IMR-90 (cell line): ENCODE results near the gene CHST5. TPM values are rescaled to one million over a fixed set of nuclear protein-coding genes. Genes with fewer than 3 reads are reported as not detected.

Experiments
- ATAC-seq: fragments of 200-7000 bp; cut with Tn5 transposase; 2 replicates; pipeline ENCODE4 v1.9.1; 2020; ENCODE audit warnings: low read depth, mild to moderate bottlenecking, moderate library complexity
- BruUV-seq: library from RNA; stranded (reverse); fragments of 400-500 nt; replicated peaks from 2 replicates; lab custom pipeline; 2021; lab: Mats Ljungman, UMichigan
- CTCF ChIA-PET: fragments of 300-600 bp; formaldehyde crosslinking; extraction: SDS; loops from one replicate; lab custom pipeline; 2021; ENCODE audit warnings: antibody characterized with exemption; lab: Yijun Ruan, JAX
- POLR2A ChIA-PET: fragments of 300-600 bp; sonication (Branson Sonifier 250); formaldehyde crosslinking; loops from one replicate; lab custom pipeline; 2022; ENCODE audit warnings: antibody characterized with exemption; ENCODE audit not compliant: unreplicated experiment; lab: Charles Lee
- DNase-seq: peaks from one replicate; pipeline ENCODE4 v3.0.0; 2013
- H2AFZ ChIP-seq: replicated peaks from 2 replicates; pipeline ENCODE3; 2013; ENCODE audit warnings: low read length, mild to moderate bottlenecking; ENCODE audit not compliant: poor library complexity
- H2AK5ac ChIP-seq: 2 replicates; pipeline ENCODE4 v1.6.1; 2013; ENCODE audit warnings: low read depth, low read length, inconsistent platforms
- H2AK9ac ChIP-seq: replicated peaks from 2 replicates; pipeline ENCODE3; 2013; ENCODE audit warnings: mild to moderate bottlenecking, low read depth, low read length, moderate library complexity; ENCODE audit not compliant: poor library complexity
- H2BK120ac ChIP-seq: 2 replicates; pipeline ENCODE4 v1.6.1; 2013; ENCODE audit warnings: low read depth, low read length, inconsistent platforms
- H2BK15ac ChIP-seq: 3 replicates; pipeline ENCODE4 v1.6.1; 2013; ENCODE audit warnings: low read depth, low read length, inconsistent platforms
- H2BK20ac ChIP-seq: 2 replicates; pipeline ENCODE4 v1.6.1; 2013; ENCODE audit warnings: low read depth, mild to moderate bottlenecking, inconsistent platforms, low read length, moderate library complexity
- H2BK5ac ChIP-seq: 2 replicates; pipeline ENCODE4 v1.6.1; 2013; ENCODE audit warnings: mild to moderate bottlenecking, low read depth, low read length, inconsistent platforms; ENCODE audit not compliant: poor library complexity, severe bottlenecking
- H3K14ac ChIP-seq: replicated peaks from 2 replicates; pipeline ENCODE4 v1.6.1; 2013; ENCODE audit warnings: low read depth, low read length, inconsistent platforms
- H3K18ac ChIP-seq: 2 replicates; pipeline ENCODE4 v1.6.1; 2013; ENCODE audit warnings: low read depth, low read length, control low read depth
- H3K23ac ChIP-seq: 2 replicates; pipeline ENCODE4 v1.6.1; 2013; ENCODE audit warnings: low read depth, low read length, inconsistent platforms
- H3K27ac ChIP-seq: 2 replicates; pipeline ENCODE4 v1.5.1; 2013; ENCODE audit warnings: mild to moderate bottlenecking, control low read depth, low read length; ENCODE audit not compliant: insufficient read depth
- H3K27me3 ChIP-seq: 2 replicates; pipeline ENCODE4 v1.6.1; 2013; ENCODE audit warnings: low read length; ENCODE audit not compliant: control insufficient read depth, insufficient read depth
- H3K36me3 ChIP-seq: 2 replicates; pipeline ENCODE4 v1.6.1; 2013; ENCODE audit warnings: low read length, mixed read lengths; ENCODE audit not compliant: control insufficient read depth, insufficient read depth
- H3K4ac ChIP-seq: 2 replicates; pipeline ENCODE4 v1.6.1; 2013; ENCODE audit warnings: low read depth, low read length, inconsistent platforms
- H3K4me1 ChIP-seq: 2 replicates; pipeline ENCODE4 v1.6.1; 2013; ENCODE audit warnings: low read length, mixed read lengths; ENCODE audit not compliant: control insufficient read depth, insufficient read depth
- H3K4me2 ChIP-seq: 2 replicates; pipeline ENCODE4 v1.6.1; 2013; ENCODE audit warnings: low read depth, mild to moderate bottlenecking, control low read depth, low read length, moderate library complexity
- H3K4me3 ChIP-seq: 2 replicates; pipeline ENCODE4 v1.5.1; 2013; ENCODE audit warnings: low read depth, mild to moderate bottlenecking, control low read depth, low read length, moderate library complexity; ENCODE audit not compliant: insufficient read depth
- H3K56ac ChIP-seq: 2 replicates; pipeline ENCODE4 v1.6.1; 2013; ENCODE audit warnings: low read length, inconsistent platforms; ENCODE audit not compliant: insufficient read depth; ENCODE audit errors: extremely low read depth
- H3K79me1 ChIP-seq, 2 experiments: 2 replicates each; pipeline ENCODE4 v1.6.1; 2013; ENCODE audit warnings: low read length in 2 of 2, inconsistent platforms in 1 of 2, low read depth in 1 of 2
- H3K9ac ChIP-seq: 2 replicates; pipeline ENCODE4 v1.6.1; 2013; ENCODE audit warnings: low read depth, low read length, control low read depth
- H3K9me1 ChIP-seq: 2 replicates; pipeline ENCODE4 v1.6.1; 2013; ENCODE audit warnings: low read length, inconsistent platforms; ENCODE audit not compliant: insufficient read depth
- H3K9me3 ChIP-seq: 2 replicates; pipeline ENCODE4 v1.6.1; 2013; ENCODE audit warnings: low read length; ENCODE audit not compliant: control insufficient read depth, insufficient read depth
- H4K20me1 ChIP-seq: 2 replicates; pipeline ENCODE4 v1.6.1; 2013; ENCODE audit warnings: low read length, inconsistent platforms; ENCODE audit not compliant: insufficient read depth
- H4K5ac ChIP-seq: 2 replicates; pipeline ENCODE4 v1.6.1; 2013; ENCODE audit warnings: mild to moderate bottlenecking, low read depth, low read length, control low read depth
- H4K8ac ChIP-seq, 2 experiments: 2 replicates each; pipeline ENCODE4 v1.6.1; 2013; ENCODE audit warnings: low read depth in 2 of 2, low read length in 2 of 2, control low read depth in 1 of 2, inconsistent platforms in 1 of 2
- H4K91ac ChIP-seq: 2 replicates; pipeline ENCODE4 v1.6.1; 2013; ENCODE audit warnings: low read depth, low read length, inconsistent platforms; ENCODE audit not compliant: insufficient read depth
- BHLHE40 ChIP-seq: fragments of 150-350 bp; IDR thresholded peaks from 2 replicates; pipeline ENCODE4 v1.6.1; 2016; ENCODE audit warnings: mild to moderate bottlenecking, low read depth, low read length
- CHD1 ChIP-seq: IDR thresholded peaks from 2 replicates; pipeline ENCODE4 v1.6.1; 2012; ENCODE audit warnings: low read depth, low read length, improper control_type of control experiment
- CTCF ChIP-seq: conservative IDR thresholded peaks from 2 replicates; pipeline ENCODE4 v1.5.1; 2012; ENCODE audit warnings: mild to moderate bottlenecking, low read depth, low read length, improper control_type of control experiment
- ELK1 ChIP-seq: fragments of 150-350 bp; IDR thresholded peaks from 2 replicates; pipeline ENCODE4 v1.6.1; 2016; ENCODE audit warnings: low read depth, mild to moderate bottlenecking, low read length, moderate library complexity, borderline replicate concordance
- MAFK ChIP-seq: IDR thresholded peaks from 2 replicates; pipeline ENCODE4 v1.6.1; 2012; ENCODE audit warnings: low read depth, low read length, improper control_type of control experiment
- MXI1 ChIP-seq: IDR thresholded peaks from 2 replicates; pipeline ENCODE4 v1.6.1; 2012; ENCODE audit warnings: low read depth, mild to moderate bottlenecking, low read length, moderate library complexity, borderline replicate concordance
- RCOR1 ChIP-seq: IDR thresholded peaks from 2 replicates; pipeline ENCODE4 v1.6.1; 2012; ENCODE audit warnings: mild to moderate bottlenecking, low read length, improper control_type of control experiment; ENCODE audit not compliant: insufficient replicate concordance
- USF2 ChIP-seq: fragments of 150-350 bp; IDR thresholded peaks from 2 replicates; pipeline ENCODE4 v1.6.1; 2017; ENCODE audit warnings: mild to moderate bottlenecking, antibody characterized with exemption, low read length, low read depth
- WGBS, 2 experiments: methylation state at CpG; one replicate each; pipeline versions ENCODE4 v1.1.5 to v1.1.7; 2013; ENCODE audit warnings: missing lambda C conversion rate in 2 of 2; ENCODE audit not compliant: insufficient read length in 1 of 2; ENCODE audit errors: extremely low coverage in 2 of 2; 5-methylcytosine and 5-hydroxymethylcytosine counted together
- dilution Hi-C: fragments of 300-500 bp; cut with HindIII; formaldehyde crosslinking; loops from one replicate; pipeline ENCODE4 v1.14.3; 2018; ENCODE audit warnings: low sequenced_read_pairs; ENCODE audit not compliant: unreplicated experiment
- in situ Hi-C: fragments of 300-500 bp; cut with MboI; formaldehyde crosslinking; loops from 3 replicates; pipeline ENCODE4 v1.14.3; 2019; ENCODE audit warnings: low sequenced_read_pairs, inconsistent platforms, mixed read lengths
- intact Hi-C: fragments of 100-400 bp; cut with micrococcal nuclease; formaldehyde crosslinking; loops from 2 replicates; pipeline ENCODE4 v1.10.0; 2022
- polyA plus RNA-seq, 3 experiments: library from polyadenylated mRNA; depleted of rRNA; stranded (reverse); fragments of >200 nt; gene quantifications; 2 replicates each; pipeline ENCODE4 v1.2.3, GENCODE V29; 2012; ENCODE audit warnings: low replicate concordance in 1 of 3
- total RNA-seq: library from RNA; depleted of rRNA; stranded (reverse); fragments of >200 nt; gene quantifications from 2 replicates; pipeline ENCODE4 v1.2.3, GENCODE V29; 2012

The CHST5 gene
- total and polyA plus RNA-seq, 2 of the 4 experiments (the other 2 are of a cell fraction), result not detected

GRCh38 chr16:75541236-75541635 is 5.3 kb upstream of the CHST5 start:
- dilution Hi-C loops, result no loop called here
- WGBS, 2 experiments, result no CpG with 5 or more reads among the region's 5 CpGs

More at GRCh38 chr16:75541236-75541635, 5.3 kb upstream of the CHST5 start:
- Histone ChIP-seq H3K36me3 (no peaks in the 10 kb centered on the region), H4K20me1 (no peaks in the 10 kb centered on the region), H4K91ac (no peak overlapping the region), H3K9me3 (no peaks in the 10 kb centered on the region), H2BK20ac (no peak overlapping the region), H3K4me3 (no peak overlapping the region), H2AK9ac (no peak overlapping the region), H3K27ac (no peak overlapping the region), H3K9me1 (no peaks in the 10 kb centered on the region), H3K14ac (no peak overlapping the region), H3K4me2 (no peak overlapping the region), H3K27me3 (no peaks in the 10 kb centered on the region), H3K9ac (no peak overlapping the region), H3K4ac (no peak overlapping the region), H3K79me1 (no peaks in the 10 kb centered on the region), H3K4me1 (no peaks in the 10 kb centered on the region), H3K18ac (no peak overlapping the region), H3K23ac (no peak overlapping the region), H2AFZ (no peak overlapping the region), H2BK5ac (no peak overlapping the region), H3K56ac (no peak overlapping the region), H4K8ac (no peak overlapping the region), H2BK15ac (no peak overlapping the region), H4K5ac (no peak overlapping the region), H2BK120ac (no peak overlapping the region), H2AK5ac (no peak overlapping the region)
- no TSS peak for BruUV-seq
- CTCF ChIA-PET, result no interaction called here
- POLR2A ChIA-PET, result no interaction called here
- no peak for DNase-seq
- in situ Hi-C loops (no loop called here), intact Hi-C loops (no loop called here)
- ATAC-seq, result no peak
- no peak for TF ChIP-seq ELK1
- TF ChIP-seq MAFK, result no peak
- TF ChIP-seq USF2, result no peak
- no peak for TF ChIP-seq CTCF
- TF ChIP-seq BHLHE40, result no peak
- no peak for TF ChIP-seq RCOR1
- no peak for TF ChIP-seq CHD1
- no peak for TF ChIP-seq MXI1
